HEK293 (cell line): ENCODE results near the gene RALGAPA1.

Source experiments
- ZNF140 ChIP-seq: fragments of 450-650 bp; formaldehyde crosslinking; IDR thresholded peaks from 2 replicates; pipeline ENCODE4 v1.5.1; 2016; ENCODE audit warnings: missing biosample characterization, missing genetic modification characterization
- ZNF600 ChIP-seq: fragments of 450-650 bp; formaldehyde crosslinking; IDR thresholded peaks from 2 replicates; pipeline ENCODE4 v1.5.1; 2016; ENCODE audit warnings: missing biosample characterization, missing genetic modification characterization

- TF ChIP-seq ZNF600: no peak
- TF ChIP-seq ZNF140: no peak
Observed at GRCh38 chr14:35783699-35784098, 25.4 kb downstream of the RALGAPA1 start.
